LoVo (cell line): Measurements from ENCODE around the gene NR3C1.

Experiments used
- DNase-seq: peaks from one replicate; pipeline ENCODE4 v3.0.0-alpha.2; 2016; ENCODE audit warnings: low spot score

The NR3C1 gene

GRCh38 chr5:143233031-143233430 lies 170.5 kb downstream of the NR3C1 start:
- no peak for DNase-seq

GRCh38 chr5:143231973-143232812 lies 171.3 kb downstream of the NR3C1 start:
- no peak for DNase-seq

DNA sequence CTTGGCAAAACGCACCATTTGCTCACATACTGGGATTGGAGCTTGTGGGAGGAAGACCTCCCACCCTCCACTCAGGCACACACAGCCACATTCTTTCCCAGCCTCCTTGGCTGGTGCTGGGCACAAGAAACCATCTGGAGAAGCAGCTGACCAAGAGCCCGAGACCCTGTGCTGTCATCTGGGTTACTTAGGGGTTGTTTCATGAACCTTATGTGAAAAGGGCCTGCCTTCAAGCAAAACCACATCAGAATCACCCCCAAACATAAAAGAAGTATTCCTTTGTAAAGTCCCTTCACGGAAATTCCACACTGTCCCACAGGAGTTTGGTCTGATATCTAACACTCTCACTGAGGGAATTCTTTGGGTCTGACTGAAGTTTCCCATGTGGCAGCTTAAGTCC lies 172.1 kb downstream of the NR3C1 start:
- DNase-seq, result no peak

DNA sequence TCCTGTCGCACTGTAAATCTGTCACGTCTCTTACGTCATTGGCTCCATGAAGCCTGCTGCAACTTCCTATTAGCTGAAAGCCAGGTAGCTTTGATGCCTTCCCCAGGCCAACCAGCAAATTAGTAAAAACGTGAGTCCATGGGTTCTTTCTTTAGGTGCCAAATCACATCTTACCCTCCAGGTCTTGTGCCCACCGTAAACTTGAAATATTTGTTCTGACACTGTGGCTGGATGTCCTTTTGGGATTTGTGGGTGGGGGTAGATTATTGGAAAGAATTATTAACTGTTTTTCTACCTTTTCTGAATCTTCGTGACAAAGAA lies 172.8 kb downstream of the NR3C1 start:
- DNase-seq, result no peak

DNA sequence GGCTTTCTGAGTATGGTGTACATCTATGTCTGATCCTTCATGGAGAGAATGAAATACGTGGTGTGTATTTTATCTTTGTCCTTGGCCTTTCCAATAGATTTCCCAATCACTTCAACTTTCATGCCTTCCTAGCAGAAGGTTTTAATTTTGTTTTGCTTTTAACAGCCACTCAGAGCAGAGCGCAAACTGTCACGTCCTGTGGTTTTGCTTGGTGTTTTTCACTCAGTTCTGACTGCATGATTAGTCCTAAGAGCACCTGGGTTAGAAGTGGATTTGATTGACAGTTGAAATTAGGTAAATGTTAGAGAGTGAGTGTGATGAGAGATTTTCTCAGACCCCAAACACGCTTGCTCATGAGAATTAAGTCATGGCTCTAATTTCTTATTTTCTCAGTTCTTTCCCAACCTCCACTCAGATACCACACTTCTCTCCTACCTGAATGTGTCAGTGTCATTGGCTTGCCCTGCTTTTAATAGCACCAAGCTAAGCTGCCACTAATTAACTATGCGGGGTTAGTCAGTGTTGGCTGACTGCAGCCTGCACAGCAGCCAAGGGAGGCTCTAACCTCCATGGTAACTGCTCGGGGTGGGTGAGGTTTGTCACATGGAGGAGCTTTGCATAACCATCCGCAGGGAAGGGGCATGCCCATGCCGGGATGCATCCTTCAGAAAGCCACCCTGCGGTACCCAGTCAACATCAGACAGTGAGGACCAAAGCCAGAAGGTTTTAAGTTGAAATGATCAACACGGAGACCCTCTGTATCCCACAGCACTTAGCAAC lies 173.4 kb downstream of the NR3C1 start:
- DNase-seq, result no peak

- no peak for DNase-seq
Measured at GRCh38 chr5:143229426-143229895, 174.0 kb downstream of the NR3C1 start.

GRCh38 chr5:143228597-143229293 lies 174.7 kb downstream of the NR3C1 start:
- DNase-seq, result no peak
